Central memory CD8-positive, alpha-beta T cell (primary cell): ENCODE data around the gene INPP4A.

Experiments used
- ATAC-seq: fragments of 150-1000 bp; cut with Tn5 transposase; replicated peaks from 2 replicates; pipeline ENCODE4 v1.10.0; 2022; ENCODE audit warnings: mild to moderate bottlenecking, moderate FRiP score, moderate number of reproducible peaks; ENCODE audit not compliant: poor library complexity, severe bottlenecking; ENCODE audit errors: extremely low read depth
- DNase-seq, 2 donors: peaks; one replicate each; pipeline ENCODE4 v3.0.0; 2021; ENCODE audit warnings: low spot score in 2 of 2
- H3K27ac Mint-ChIP-seq: one replicate; pipeline ENCODE4 v1.8.0; 2022; ENCODE audit warnings: low read depth, mild to moderate bottlenecking, moderate library complexity, mixed read lengths
- H3K27me3 Mint-ChIP-seq: one replicate; pipeline ENCODE4 v1.8.0; 2022; ENCODE audit warnings: mixed read lengths
- H3K36me3 Mint-ChIP-seq: one replicate; pipeline ENCODE4 v1.8.0; 2022; ENCODE audit warnings: mild to moderate bottlenecking, moderate library complexity, mixed read lengths; ENCODE audit not compliant: insufficient read depth
- H3K4me1 Mint-ChIP-seq: one replicate; pipeline ENCODE4 v1.8.0; 2022; ENCODE audit warnings: mixed read lengths
- H3K4me3 Mint-ChIP-seq: one replicate; pipeline ENCODE4 v1.8.0; 2022; ENCODE audit warnings: mild to moderate bottlenecking, moderate library complexity, mixed read lengths
- H3K9me3 Mint-ChIP-seq: one replicate; pipeline ENCODE4 v1.8.0; 2022; ENCODE audit warnings: mixed read lengths

The INPP4A gene

GRCh38 chr2:98524168-98524567, 79.5 kb downstream of the INPP4A start:
- DNase-seq: no peak
- H3K4me3 Mint-ChIP-seq: no peak overlapping the region
- no peaks in the 10 kb centered on the region for H3K9me3 Mint-ChIP-seq
- peaks cover 33% of the 10 kb centered on the region for H3K36me3 Mint-ChIP-seq
- ATAC-seq: no peak
- no peaks in the 10 kb centered on the region for H3K27me3 Mint-ChIP-seq
- peaks cover 26% of the 10 kb centered on the region for H3K4me1 Mint-ChIP-seq
- no peak overlapping the region for H3K27ac Mint-ChIP-seq

GRCh38 chr2:98528349-98528748, 83.7 kb downstream of the INPP4A start:
- no peak for ATAC-seq
- Mint-ChIP-seq H3K27me3 (no peaks in the 10 kb centered on the region), H3K36me3 (peaks cover 12% of the 10 kb centered on the region), H3K4me1 (peaks cover 46% of the 10 kb centered on the region), H3K27ac (peak overlapping the region; percentile 42), H3K4me3 (no peak overlapping the region), H3K9me3 (no peaks in the 10 kb centered on the region)
- no peak for DNase-seq

GRCh38 chr2:98530114-98530513, 85.5 kb downstream of the INPP4A start:
- DNase-seq (no peak), ATAC-seq (no peak)
- H3K4me1 Mint-ChIP-seq: peaks cover 44% of the 10 kb centered on the region
- H3K36me3 Mint-ChIP-seq: peaks cover 21% of the 10 kb centered on the region
- no peaks in the 10 kb centered on the region for H3K27me3 Mint-ChIP-seq
- no peak overlapping the region for H3K4me3 Mint-ChIP-seq
- no peaks in the 10 kb centered on the region for H3K9me3 Mint-ChIP-seq
- H3K27ac Mint-ChIP-seq: peak overlapping the region; percentile 78

GRCh38 chr2:98532756-98533155, 88.1 kb downstream of the INPP4A start:
- no peak for DNase-seq
- H3K27me3 Mint-ChIP-seq: no peaks in the 10 kb centered on the region
- peaks cover 40% of the 10 kb centered on the region for H3K4me1 Mint-ChIP-seq
- no peak for ATAC-seq
- no peak overlapping the region for H3K4me3 Mint-ChIP-seq
- H3K9me3 Mint-ChIP-seq: no peaks in the 10 kb centered on the region
- H3K27ac Mint-ChIP-seq: no peak overlapping the region
- H3K36me3 Mint-ChIP-seq: peaks cover 33% of the 10 kb centered on the region

- no peak overlapping the region for H3K27ac Mint-ChIP-seq
Observed at GRCh38 chr2:98533547-98533946, 88.9 kb downstream of the INPP4A start.

GRCh38 chr2:98534761-98535160, 90.1 kb downstream of the INPP4A start:
- no peak for ATAC-seq
- Mint-ChIP-seq H3K4me3 (no peak overlapping the region), H3K9me3 (no peaks in the 10 kb centered on the region), H3K36me3 (peaks cover 46% of the 10 kb centered on the region), H3K27ac (peak overlapping the region; percentile 45), H3K4me1 (peaks cover 29% of the 10 kb centered on the region), H3K27me3 (no peaks in the 10 kb centered on the region)
- DNase-seq: no peak

More at GRCh38 chr2:98533547-98533946, 88.9 kb downstream of the INPP4A start:
- Mint-ChIP-seq H3K4me3 (no peak overlapping the region), H3K36me3 (peaks cover 37% of the 10 kb centered on the region), H3K27me3 (no peaks in the 10 kb centered on the region), H3K9me3 (no peaks in the 10 kb centered on the region), H3K4me1 (peaks cover 33% of the 10 kb centered on the region)
- DNase-seq (no peak), ATAC-seq (no peak)

GRCh38 chr2:98535971-98536677, 91.5 kb downstream of the INPP4A start:
- ATAC-seq (no peak), DNase-seq (no peak)
- H3K4me1 Mint-ChIP-seq: peaks cover 24% of the 10 kb centered on the region
- peak overlapping the region; percentile 61 for H3K27ac Mint-ChIP-seq
- H3K36me3 Mint-ChIP-seq: peaks cover 55% of the 10 kb centered on the region
- no peaks in the 10 kb centered on the region for H3K27me3 Mint-ChIP-seq
- H3K9me3 Mint-ChIP-seq: no peaks in the 10 kb centered on the region
- no peak overlapping the region for H3K4me3 Mint-ChIP-seq

- Mint-ChIP-seq H3K27ac (peak overlapping the region; percentile 24), H3K9me3 (no peaks in the 10 kb centered on the region), H3K4me1 (peaks cover 21% of the 10 kb centered on the region), H3K36me3 (peaks cover 66% of the 10 kb centered on the region), H3K4me3 (no peak overlapping the region), H3K27me3 (no peaks in the 10 kb centered on the region)
- ATAC-seq (no peak), DNase-seq (no peak)
Observed at GRCh38 chr2:98537390-98538126, 92.9 kb downstream of the INPP4A start.

GRCh38 chr2:98538280-98539041, 93.8 kb downstream of the INPP4A start:
- no peak overlapping the region for H3K4me3 Mint-ChIP-seq
- H3K36me3 Mint-ChIP-seq: peaks cover 63% of the 10 kb centered on the region
- no peaks in the 10 kb centered on the region for H3K9me3 Mint-ChIP-seq
- H3K27me3 Mint-ChIP-seq: no peaks in the 10 kb centered on the region
- DNase-seq (no peak), ATAC-seq (no peak)
- peak overlapping the region; percentile 24 for H3K27ac Mint-ChIP-seq
- peaks cover 16% of the 10 kb centered on the region for H3K4me1 Mint-ChIP-seq

GRCh38 chr2:98539056-98539735, 94.5 kb downstream of the INPP4A start:
- H3K27me3 Mint-ChIP-seq: no peaks in the 10 kb centered on the region
- H3K9me3 Mint-ChIP-seq: no peaks in the 10 kb centered on the region
- H3K36me3 Mint-ChIP-seq: peaks cover 65% of the 10 kb centered on the region
- ATAC-seq: no peak
- peaks cover 22% of the 10 kb centered on the region for H3K4me1 Mint-ChIP-seq
- DNase-seq: no peak
- H3K4me3 Mint-ChIP-seq: no peak overlapping the region
- H3K27ac Mint-ChIP-seq: peak overlapping the region; percentile 24

GRCh38 chr2:98540536-98540935, 95.9 kb downstream of the INPP4A start:
- H3K36me3 Mint-ChIP-seq: peaks cover 69% of the 10 kb centered on the region
- DNase-seq (no peak), ATAC-seq (no peak)
- peak overlapping the region; percentile 61 for H3K27ac Mint-ChIP-seq
- H3K9me3 Mint-ChIP-seq: no peaks in the 10 kb centered on the region
- H3K27me3 Mint-ChIP-seq: no peaks in the 10 kb centered on the region
- peaks cover 16% of the 10 kb centered on the region for H3K4me1 Mint-ChIP-seq
- no peak overlapping the region for H3K4me3 Mint-ChIP-seq

GRCh38 chr2:98541489-98541888, 96.8 kb downstream of the INPP4A start:
- no peaks in the 10 kb centered on the region for H3K27me3 Mint-ChIP-seq
- peaks cover 16% of the 10 kb centered on the region for H3K4me1 Mint-ChIP-seq
- no peak overlapping the region for H3K4me3 Mint-ChIP-seq
- no peaks in the 10 kb centered on the region for H3K9me3 Mint-ChIP-seq
- no peak for DNase-seq
- ATAC-seq: no peak
- no peak overlapping the region for H3K27ac Mint-ChIP-seq
- H3K36me3 Mint-ChIP-seq: peaks cover 71% of the 10 kb centered on the region
